ENCODE results near the gene GSDME.

- TF ChIP-seq CTCF (IDR thresholded peaks at IDR 0.05; ENCODE audit: poor library complexity) = no peak
- no peak for TF ChIP-seq EZH2 (IDR thresholded peaks at IDR 0.05; ENCODE audit: borderline replicate concordance)
These were observed 58.6 kb downstream of the GSDME start for GRCh38 chr7:24698531-24699266.
